ENCODE data around the gene TXNDC11.
A peak's percentile ranks its signal among the peaks of the same experiment; 100 is the strongest.

TXNDC11 gene

GRCh38 chr16:11673091-11674000 lies 69.3 kb downstream of the TXNDC11 start:
- DNase-seq, result no peak

- DNase-seq, result no peak
Measured at GRCh38 chr16:11672206-11673090, 70.2 kb downstream of the TXNDC11 start.

DNA sequence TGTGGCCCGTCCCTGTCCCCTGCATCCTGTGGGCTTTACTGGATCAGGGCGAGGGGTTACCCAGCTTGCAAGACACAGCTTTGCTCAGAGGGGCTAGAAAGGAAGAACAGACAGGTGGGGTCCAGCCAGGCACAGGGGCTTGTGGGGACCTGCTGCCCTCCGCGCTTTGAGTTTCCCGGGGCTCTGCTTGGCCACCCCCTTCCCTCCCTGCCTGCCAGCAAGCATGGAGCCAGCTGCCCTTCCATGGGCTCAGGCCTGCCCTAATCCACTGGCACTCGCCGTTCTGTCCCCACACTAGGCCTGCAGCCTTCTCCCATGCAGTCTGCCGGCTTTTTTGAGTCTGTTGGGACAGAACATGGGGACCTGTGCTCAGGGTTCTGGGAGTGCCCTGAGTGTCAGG lies 71.0 kb downstream of the TXNDC11 start:
- DNase-seq, result no peak

- DNase-seq, result no peak
Measured at GRCh38 chr16:11671271-11671670, 71.4 kb downstream of the TXNDC11 start.

DNA sequence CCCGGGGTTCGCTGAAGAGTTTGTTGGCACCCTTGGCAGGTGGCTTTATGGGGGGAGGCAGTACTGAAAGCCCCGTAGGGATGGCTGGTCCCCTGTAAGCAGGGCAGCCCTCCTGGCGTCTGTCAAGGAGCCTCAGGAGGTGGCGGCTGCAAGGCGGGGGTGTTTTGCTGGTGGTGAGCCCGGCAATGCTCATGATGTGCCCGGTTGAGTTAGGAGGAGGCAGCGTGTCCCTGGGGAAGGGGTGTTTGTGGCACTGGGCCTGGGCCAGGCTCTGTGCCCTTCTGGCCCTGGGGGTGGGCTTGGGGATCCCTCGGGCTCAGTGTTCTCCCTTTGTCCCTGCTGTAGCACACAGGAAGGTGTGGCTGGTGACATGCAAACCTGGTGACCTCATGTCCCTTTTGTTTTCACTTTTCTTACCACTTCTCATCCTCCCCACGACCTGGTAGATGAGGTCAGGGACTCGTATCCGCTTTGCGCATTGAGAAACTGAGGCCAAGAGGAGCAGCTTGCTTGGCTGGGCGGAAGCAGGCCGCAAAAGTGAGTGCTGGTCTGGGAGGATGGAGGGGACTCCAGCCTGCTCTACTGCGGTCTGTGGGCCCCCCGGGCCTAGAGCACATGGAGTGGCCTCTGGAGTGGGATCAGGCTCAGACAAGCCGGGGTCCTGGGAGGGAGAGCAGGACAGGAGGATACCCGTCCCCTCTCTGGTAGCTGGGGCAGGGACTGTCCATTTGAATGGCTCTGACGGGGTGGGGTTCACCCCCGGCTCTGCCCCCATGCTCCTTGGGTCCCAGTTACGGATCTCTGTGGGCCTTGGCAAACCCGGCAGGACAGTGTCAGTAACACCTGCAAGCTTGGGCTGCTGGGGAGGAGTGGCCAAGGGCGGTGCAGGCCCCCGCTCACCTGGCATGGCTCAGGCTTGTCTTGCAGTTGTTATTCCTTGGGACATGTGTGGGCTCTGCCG lies 72.2 kb downstream of the TXNDC11 start:
- no peak for DNase-seq

GRCh38 chr16:11669380-11670146 lies 73.1 kb downstream of the TXNDC11 start:
- no peak for DNase-seq

- no peak for DNase-seq
Measured at GRCh38 chr16:11668623-11669379, 73.9 kb downstream of the TXNDC11 start.

DNA sequence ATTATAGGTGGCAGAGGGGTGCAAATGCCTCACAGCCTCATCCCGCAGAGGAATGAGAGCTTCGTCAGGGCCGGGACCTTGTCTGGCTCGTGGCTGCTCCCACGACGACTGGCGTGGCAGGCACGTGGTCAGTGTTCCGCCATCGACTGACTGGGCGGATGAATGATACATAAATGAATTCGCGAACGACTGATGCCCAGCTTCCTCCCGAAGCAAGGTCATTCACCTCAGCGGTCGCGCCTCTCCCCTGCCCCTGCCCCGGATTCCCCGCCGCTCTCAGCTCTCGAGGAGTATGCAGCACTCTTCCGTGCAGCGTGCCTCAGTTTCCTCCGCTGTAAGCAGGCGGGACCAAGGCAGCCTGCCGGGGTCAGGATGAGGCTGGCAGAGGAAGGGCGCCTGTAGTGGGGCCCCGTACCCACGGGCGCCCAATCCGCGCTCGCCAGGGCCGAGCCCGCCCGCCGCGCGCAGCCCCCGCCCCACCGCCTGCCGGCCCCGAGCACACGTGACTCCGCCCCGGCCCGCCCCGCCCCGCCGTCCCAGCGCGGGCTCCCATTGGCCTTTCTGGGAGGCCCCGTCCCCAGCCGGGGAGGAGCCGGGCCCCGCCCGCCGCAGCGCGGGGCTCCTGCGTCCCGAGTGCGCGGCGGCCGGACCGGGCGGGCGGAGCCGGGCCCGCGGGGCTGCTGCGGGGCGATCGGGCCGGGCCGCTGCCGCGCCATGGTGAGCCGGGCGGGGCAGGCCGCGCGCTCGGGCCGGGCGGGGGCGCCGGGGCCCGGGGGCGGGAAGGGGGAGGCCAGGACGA lies 74.6 kb downstream of the TXNDC11 start, which contains the start of gene SNN:
Gene SNN (plus strand): TSS at position 632 of the 799 bp plus-strand sequence. CDS start 7,605 bp downstream, outside the sequence.
- DNase-seq, result peak; percentile 72

DNA sequence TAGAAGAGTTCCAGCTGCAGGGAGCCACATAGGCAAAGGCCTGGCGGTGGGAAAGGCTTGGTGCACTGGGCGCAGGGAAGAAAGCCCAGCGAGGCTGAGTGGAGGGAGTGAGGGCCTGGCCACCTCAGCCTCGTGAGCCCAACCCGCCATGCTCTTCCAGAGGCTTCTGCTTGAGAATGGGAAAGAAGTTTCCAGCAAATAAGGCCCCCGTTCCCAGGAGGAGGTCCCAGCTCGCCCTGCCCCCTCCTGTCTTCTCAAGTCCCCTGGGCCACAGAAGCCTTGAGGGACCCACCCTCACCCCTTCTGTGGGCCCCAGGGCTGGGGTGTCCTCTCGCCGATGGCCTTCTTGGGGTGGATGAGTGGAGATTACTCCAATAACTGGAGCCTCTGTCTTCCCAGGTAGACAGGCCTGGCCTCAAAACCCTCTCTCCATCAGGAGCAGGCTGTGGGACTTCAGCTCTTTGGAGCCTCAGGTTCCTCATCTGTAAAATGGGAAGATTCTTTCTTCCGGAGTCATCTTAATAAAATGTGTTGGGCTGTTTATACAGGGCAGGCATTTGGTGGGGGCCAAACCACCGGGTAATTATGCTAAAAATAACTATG lies 75.3 kb downstream of the TXNDC11 start:
- DNase-seq, result no peak

GRCh38 chr16:11666103-11667055 lies 76.3 kb downstream of the TXNDC11 start:
- no peak for DNase-seq

- DNase-seq, result no peak
Measured at GRCh38 chr16:11665071-11665491, 77.6 kb downstream of the TXNDC11 start.

- no peak for DNase-seq
Measured at GRCh38 chr16:11662582-11662981, 80.1 kb downstream of the TXNDC11 start.

DNA sequence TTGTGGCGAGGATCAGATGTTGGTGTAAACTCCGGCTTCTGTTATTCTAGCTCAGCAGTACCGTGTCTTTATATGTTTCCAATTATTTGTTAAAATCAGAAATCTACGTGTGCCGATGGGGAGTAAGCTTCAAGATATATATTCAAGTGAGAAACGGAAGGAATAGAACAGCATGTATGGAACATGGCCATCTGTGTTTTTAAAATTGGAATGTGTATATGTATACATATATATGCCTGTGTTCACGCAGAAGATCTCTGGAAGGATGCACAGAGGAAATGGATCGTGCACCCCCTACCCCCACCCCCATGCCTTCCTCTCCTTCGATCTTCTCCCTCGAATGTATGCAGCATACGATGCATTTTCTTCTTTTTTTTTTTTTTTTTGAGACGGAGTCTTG lies 82.1 kb downstream of the TXNDC11 start:
- DNase-seq, result no peak

DNA sequence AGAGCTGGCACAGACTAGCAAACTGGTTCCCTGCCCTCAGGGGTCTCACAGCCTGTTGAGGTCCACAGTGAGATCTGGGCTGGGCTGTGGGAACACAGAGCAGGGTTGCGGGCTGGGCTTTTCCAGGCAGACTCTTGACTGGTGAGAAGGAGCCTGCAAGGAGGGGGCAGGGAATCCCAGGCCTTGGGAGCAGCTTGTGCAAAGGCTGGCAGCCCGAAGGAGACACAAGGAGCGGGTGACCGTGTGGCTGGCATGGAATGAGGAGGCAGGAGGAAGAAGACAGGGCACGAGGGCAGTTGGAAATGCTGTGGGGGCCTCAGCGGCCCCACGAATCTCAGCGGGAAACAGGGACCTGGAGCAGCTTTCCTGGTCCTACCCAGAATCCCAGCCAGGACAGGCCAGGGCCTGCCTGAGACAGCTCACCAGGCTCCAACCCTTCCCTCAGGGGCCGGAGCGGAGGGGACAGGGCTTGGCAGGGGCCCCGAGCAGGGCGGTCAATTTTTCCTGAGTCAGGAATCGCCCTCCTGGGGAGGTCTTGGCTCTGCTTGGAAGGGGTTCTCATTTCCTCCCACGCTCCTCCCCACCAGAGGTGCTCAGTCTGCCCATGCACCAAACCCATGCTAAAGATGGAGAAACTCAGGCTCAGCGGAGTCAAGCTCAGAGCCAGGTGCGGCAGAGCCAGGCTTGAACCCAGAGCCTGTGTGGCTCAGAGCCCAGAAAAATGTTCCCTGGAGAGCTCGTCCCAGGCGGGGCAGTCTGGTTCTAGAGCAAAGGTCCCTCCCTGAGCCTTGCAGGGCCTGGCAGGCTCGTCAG lies 83.6 kb downstream of the TXNDC11 start:
- DNase-seq, result no peak

GRCh38 chr16:11657556-11657955 lies 85.1 kb downstream of the TXNDC11 start:
- DNase-seq, result no peak

- DNase-seq, result no peak
Measured at GRCh38 chr16:11655655-11656054, 87.0 kb downstream of the TXNDC11 start.

DNA sequence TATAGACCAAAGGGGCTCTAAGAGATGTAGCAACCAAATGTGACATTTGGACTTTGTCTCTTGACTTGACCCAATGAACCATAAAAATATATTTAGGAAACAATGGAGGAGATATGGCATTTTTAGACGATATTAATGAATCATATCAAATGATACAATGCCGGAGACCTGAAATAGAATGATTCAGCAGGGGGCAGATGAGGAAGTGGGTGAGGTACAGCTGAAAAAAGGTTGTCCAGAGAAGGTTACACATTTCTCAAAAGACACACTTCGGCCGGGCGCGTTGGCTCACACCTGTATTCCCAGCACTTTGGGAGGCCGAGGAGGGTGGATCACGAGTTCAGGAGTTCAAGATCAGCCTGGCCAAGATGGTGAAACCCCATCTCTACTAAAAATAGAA lies 90.9 kb downstream of the TXNDC11 start:
- no peak for DNase-seq

Data from NCI-H2107 (cell line).